Mesenchymal stem cell (in vitro differentiated cells and primary cell): Measurements from ENCODE around the gene PTH2.

Experiments
- DNase-seq: peaks from one replicate; pipeline ENCODE4 v3.0.0-alpha.2; 2013
- H2AFZ ChIP-seq: one replicate; pipeline ENCODE4 v1.6.1; 2013; ENCODE audit warnings: low read depth, mild to moderate bottlenecking, control low read depth, inconsistent platforms, low read length, moderate library complexity
- H2AK5ac ChIP-seq: 2 replicates; pipeline ENCODE4 v1.6.1; 2013; ENCODE audit warnings: low read length, moderate library complexity, mild to moderate bottlenecking, inconsistent platforms; ENCODE audit not compliant: severe bottlenecking
- H2BK120ac ChIP-seq: one replicate; pipeline ENCODE4 v1.6.1; 2013; ENCODE audit warnings: low read depth, mild to moderate bottlenecking, inconsistent platforms, low read length, moderate library complexity
- H2BK12ac ChIP-seq, 2 experiments: one replicate each; pipeline ENCODE4 v1.6.1; 2013; ENCODE audit warnings: inconsistent platforms in 2 of 2, low read length in 2 of 2, mild to moderate bottlenecking in 2 of 2, moderate library complexity in 2 of 2, control low read depth in 1 of 2
- H2BK15ac ChIP-seq: one replicate; pipeline ENCODE4 v1.6.1; 2013; ENCODE audit warnings: mild to moderate bottlenecking, low read depth, inconsistent platforms; ENCODE audit not compliant: poor library complexity, severe bottlenecking
- H2BK5ac ChIP-seq: 2 replicates; pipeline ENCODE4 v1.6.1; 2013; ENCODE audit warnings: low read depth, mild to moderate bottlenecking, low read length, control low read depth, inconsistent platforms; ENCODE audit not compliant: poor library complexity, severe bottlenecking
- H3K14ac ChIP-seq, 2 experiments: one replicate each; pipeline ENCODE4 v1.6.1; 2013; ENCODE audit warnings: inconsistent platforms in 2 of 2, low read length in 2 of 2, control low read depth in 1 of 2, mild to moderate bottlenecking in 1 of 2, moderate library complexity in 1 of 2
- H3K18ac ChIP-seq, 2 experiments: one replicate each; pipeline ENCODE4 v1.6.1; 2013; ENCODE audit warnings: inconsistent platforms in 2 of 2, low read length in 2 of 2, control low read depth in 1 of 2, low read depth in 1 of 2, mild to moderate bottlenecking in 1 of 2
- H3K23ac ChIP-seq, 2 experiments: one replicate each; pipeline ENCODE4 v1.6.1; 2013; ENCODE audit warnings: inconsistent platforms in 2 of 2, low read length in 2 of 2, mild to moderate bottlenecking in 2 of 2, moderate library complexity in 2 of 2, control low read depth in 1 of 2
- H3K27ac ChIP-seq: 2 replicates; pipeline ENCODE4 v1.5.1; 2013; ENCODE audit warnings: mild to moderate bottlenecking, moderate library complexity, low read length, control low read depth, inconsistent platforms; ENCODE audit not compliant: poor library complexity, severe bottlenecking
- H3K27me3 ChIP-seq, 2 experiments: 2 replicates each; pipeline versions ENCODE4 v1.6.1 to v1.7.0; 2013; ENCODE audit warnings: low read length in 2 of 2, mild to moderate bottlenecking in 2 of 2, moderate library complexity in 2 of 2, control low read depth in 1 of 2, inconsistent platforms in 1 of 2; ENCODE audit not compliant: control insufficient read depth in 1 of 2, insufficient read depth in 1 of 2
- H3K36me3 ChIP-seq, 2 experiments: 2 replicates each; pipeline versions ENCODE4 v1.6.1 to v1.7.0; 2013; ENCODE audit warnings: low read length in 2 of 2, control low read depth in 1 of 2, inconsistent platforms in 1 of 2, low read depth in 1 of 2, mild to moderate bottlenecking in 1 of 2; ENCODE audit not compliant: insufficient read depth in 2 of 2, control insufficient read depth in 1 of 2
- H3K4ac ChIP-seq, 2 experiments: one replicate each; pipeline ENCODE4 v1.6.1; 2013; ENCODE audit warnings: inconsistent platforms in 2 of 2, low read length in 2 of 2, mild to moderate bottlenecking in 2 of 2, moderate library complexity in 2 of 2, control low read depth in 1 of 2, low read depth in 1 of 2
- H3K4me1 ChIP-seq: 2 replicates; pipeline ENCODE4 v1.6.1; 2013; ENCODE audit warnings: low read depth, low read length, control low read depth; ENCODE audit not compliant: control insufficient read depth, insufficient read depth
- H3K4me2 ChIP-seq: 2 replicates; pipeline ENCODE4 v1.6.1; 2013; ENCODE audit warnings: low read length, mild to moderate bottlenecking, inconsistent platforms; ENCODE audit not compliant: poor library complexity, severe bottlenecking
- H3K4me3 ChIP-seq, 2 experiments: 2 replicates each; pipeline versions ENCODE4 v1.5.1 to v1.7.0; 2013; ENCODE audit warnings: low read length in 2 of 2, mild to moderate bottlenecking in 2 of 2, control low read depth in 1 of 2, low read depth in 1 of 2; ENCODE audit not compliant: insufficient read depth in 1 of 2
- H3K79me1 ChIP-seq: replicated peaks from 2 replicates; pipeline ENCODE4 v1.6.1; 2013; ENCODE audit warnings: mild to moderate bottlenecking, control low read depth, low read length, inconsistent platforms; ENCODE audit not compliant: poor library complexity, severe bottlenecking
- H3K9ac ChIP-seq: 2 replicates; pipeline ENCODE4 v1.7.0; 2013; ENCODE audit warnings: mild to moderate bottlenecking, low read length, moderate library complexity
- H3K9me3 ChIP-seq: 2 replicates; pipeline ENCODE4 v1.7.0; 2013; ENCODE audit warnings: mild to moderate bottlenecking, low read length; ENCODE audit not compliant: control insufficient read depth
- H4K8ac ChIP-seq: one replicate; pipeline ENCODE4 v1.6.1; 2013; ENCODE audit warnings: inconsistent platforms, mild to moderate bottlenecking, low read length, moderate library complexity
- H4K91ac ChIP-seq: one replicate; pipeline ENCODE4 v1.6.1; 2013; ENCODE audit warnings: mild to moderate bottlenecking, low read length, inconsistent platforms
- WGBS: methylation state at CpG from one replicate; pipeline ENCODE4 v1.1.7; 2013; ENCODE audit warnings: mixed read lengths; 5-methylcytosine and 5-hydroxymethylcytosine counted together

The PTH2 gene

GRCh38 chr19:49437231-49437630 is 14.0 kb upstream of the PTH2 start:
- H2BK120ac ChIP-seq = no peak overlapping the region
- no peaks in the 10 kb centered on the region for H3K36me3 ChIP-seq
- no peak overlapping the region for H2AFZ ChIP-seq
- H3K4ac ChIP-seq = no peak overlapping the region
- H4K8ac ChIP-seq = no peak overlapping the region
- H4K91ac ChIP-seq = no peak overlapping the region
- H3K9me3 ChIP-seq = no peaks in the 10 kb centered on the region
- no peak overlapping the region for H3K23ac ChIP-seq
- H3K4me2 ChIP-seq = no peak overlapping the region
- no peak overlapping the region for H3K18ac ChIP-seq
- H3K4me3 ChIP-seq = no peak overlapping the region
- H2BK12ac ChIP-seq = no peak overlapping the region
- peaks cover 65 to 80% of the 10 kb centered on the region in 2 experiments for H3K27me3 ChIP-seq
- H2BK15ac ChIP-seq = no peak overlapping the region
- no peaks in the 10 kb centered on the region for H3K79me1 ChIP-seq
- no peak overlapping the region for H2BK5ac ChIP-seq
- 21% methylated on average over 8 of the region's 8 CpGs for WGBS
- no peak overlapping the region for H3K14ac ChIP-seq
- no peak for DNase-seq
- no peak overlapping the region for H3K27ac ChIP-seq
- H3K4me1 ChIP-seq = peaks cover 8% of the 10 kb centered on the region
- no peak overlapping the region for H2AK5ac ChIP-seq
- H3K9ac ChIP-seq = no peak overlapping the region

- H2BK12ac ChIP-seq = no peak overlapping the region
- H3K9me3 ChIP-seq = no peaks in the 10 kb centered on the region
- no peaks in the 10 kb centered on the region for H3K36me3 ChIP-seq
- H4K8ac ChIP-seq = no peak overlapping the region
- no peak overlapping the region for H2BK5ac ChIP-seq
- H3K4me1 ChIP-seq = peaks cover 8% of the 10 kb centered on the region
- H2BK15ac ChIP-seq = no peak overlapping the region
- H4K91ac ChIP-seq = no peak overlapping the region
- H2BK120ac ChIP-seq = no peak overlapping the region
- peak overlapping the region in 1 of 2 experiments; percentile 37 for H3K23ac ChIP-seq
- H3K79me1 ChIP-seq = no peaks in the 10 kb centered on the region
- no peak overlapping the region for H2AFZ ChIP-seq
- H3K14ac ChIP-seq = no peak overlapping the region
- no peak overlapping the region for H3K4me3 ChIP-seq
- peaks cover 58 to 78% of the 10 kb centered on the region in 2 experiments for H3K27me3 ChIP-seq
- no peak overlapping the region for H3K9ac ChIP-seq
- H3K27ac ChIP-seq = no peak overlapping the region
- 14% methylated on average over 42 of the region's 42 CpGs for WGBS
- H3K4ac ChIP-seq = no peak overlapping the region
- no peak overlapping the region for H2AK5ac ChIP-seq
- H3K18ac ChIP-seq = no peak overlapping the region
- DNase-seq = no peak
- H3K4me2 ChIP-seq = no peak overlapping the region
These were observed 13.3 kb upstream of the PTH2 start for GRCh38 chr19:49436381-49437017.

GRCh38 chr19:49435670-49436069 is 12.4 kb upstream of the PTH2 start:
- no peak overlapping the region for H3K18ac ChIP-seq
- no peak overlapping the region for H2BK15ac ChIP-seq
- H3K4me1 ChIP-seq = peaks cover 3% of the 10 kb centered on the region
- H3K9ac ChIP-seq = no peak overlapping the region
- no peak overlapping the region for H2BK12ac ChIP-seq
- DNase-seq = no peak
- no peak overlapping the region for H4K8ac ChIP-seq
- no peak overlapping the region for H3K4me3 ChIP-seq
- no peak overlapping the region for H3K4me2 ChIP-seq
- no peaks in the 10 kb centered on the region for H3K36me3 ChIP-seq
- no peaks in the 10 kb centered on the region for H3K9me3 ChIP-seq
- no peak overlapping the region for H2BK5ac ChIP-seq
- H3K23ac ChIP-seq = no peak overlapping the region
- H3K4ac ChIP-seq = no peak overlapping the region
- WGBS = 95% methylated on average over 10 of the region's 10 CpGs
- no peak overlapping the region for H4K91ac ChIP-seq
- no peak overlapping the region for H3K14ac ChIP-seq
- no peak overlapping the region for H3K27ac ChIP-seq
- H2BK120ac ChIP-seq = no peak overlapping the region
- no peak overlapping the region for H2AK5ac ChIP-seq
- peaks cover 60 to 77% of the 10 kb centered on the region in 2 experiments for H3K27me3 ChIP-seq
- H3K79me1 ChIP-seq = no peaks in the 10 kb centered on the region
- no peak overlapping the region for H2AFZ ChIP-seq

DNA sequence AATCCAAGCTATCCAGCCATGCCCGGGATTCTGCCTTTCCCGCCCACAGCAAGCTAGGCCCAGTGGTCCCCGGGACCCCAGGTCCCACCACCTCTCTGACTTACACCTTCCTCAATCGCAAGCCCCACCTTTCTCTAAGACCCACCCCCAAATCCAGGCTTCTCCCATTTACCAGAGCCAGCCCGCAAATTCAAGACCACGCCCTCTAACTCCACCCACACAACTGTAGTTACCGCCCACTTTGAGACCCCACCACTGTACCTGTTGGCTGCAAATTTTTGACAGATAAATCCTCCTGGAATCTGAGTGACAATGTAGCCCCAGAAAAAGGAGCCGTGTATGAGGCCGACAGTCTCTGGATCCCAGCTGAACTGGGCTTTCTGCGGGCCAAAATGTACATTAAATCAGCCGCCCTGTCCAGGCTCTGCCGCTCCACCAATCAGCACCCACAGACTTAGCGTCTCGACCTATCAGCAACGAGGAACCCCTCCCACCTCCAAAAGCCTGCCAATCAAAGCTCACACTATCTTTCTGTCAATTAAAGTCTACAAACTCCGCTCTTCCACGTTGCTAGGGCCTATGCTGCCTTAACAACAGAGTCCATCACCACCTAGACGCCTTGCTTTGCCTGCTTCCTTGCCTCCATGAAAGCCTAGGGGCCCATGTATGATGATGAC is 11.8 kb upstream of the PTH2 start:
- 90% methylated on average over 18 of the region's 18 CpGs for WGBS

More for the DNA sequence above, 11.8 kb upstream of the PTH2 start:
- no peak overlapping the region for H3K23ac ChIP-seq
- H3K4me2 ChIP-seq = no peak overlapping the region
- H3K27me3 ChIP-seq = peaks cover 60 to 77% of the 10 kb centered on the region in 2 experiments
- H4K91ac ChIP-seq = no peak overlapping the region
- H3K9me3 ChIP-seq = no peaks in the 10 kb centered on the region
- no peak overlapping the region for H3K9ac ChIP-seq
- H3K14ac ChIP-seq = no peak overlapping the region
- H2AFZ ChIP-seq = no peak overlapping the region
- H3K4me1 ChIP-seq = peaks cover 3% of the 10 kb centered on the region
- H2BK5ac ChIP-seq = no peak overlapping the region
- no peak overlapping the region for H3K27ac ChIP-seq
- H3K79me1 ChIP-seq = no peaks in the 10 kb centered on the region
- H4K8ac ChIP-seq = no peak overlapping the region
- H2BK120ac ChIP-seq = no peak overlapping the region
- no peak overlapping the region for H3K4ac ChIP-seq
- no peak overlapping the region for H2BK15ac ChIP-seq
- no peak for DNase-seq
- no peak overlapping the region for H3K18ac ChIP-seq
- H2BK12ac ChIP-seq = no peak overlapping the region
- no peak overlapping the region for H2AK5ac ChIP-seq
- no peak overlapping the region for H3K4me3 ChIP-seq
- H3K36me3 ChIP-seq = no peaks in the 10 kb centered on the region
